IPS-15b (cell line): ENCODE measurements around the gene CAPN10.

Experiments
- H3K27me3 ChIP-seq: one replicate; pipeline ENCODE4 v1.6.1; 2013; ENCODE audit warnings: low read length; ENCODE audit not compliant: control insufficient read depth, insufficient read depth
- H3K36me3 ChIP-seq: one replicate; pipeline ENCODE4 v1.6.1; 2013; ENCODE audit warnings: low read length; ENCODE audit not compliant: control insufficient read depth, insufficient read depth
- H3K4me1 ChIP-seq: one replicate; pipeline ENCODE4 v1.6.1; 2013; ENCODE audit warnings: mild to moderate bottlenecking, low read length; ENCODE audit not compliant: control insufficient read depth, insufficient read depth
- H3K4me3 ChIP-seq: one replicate; pipeline ENCODE4 v1.5.1; 2013; ENCODE audit warnings: low read depth, low read length
- H3K9ac ChIP-seq: one replicate; pipeline ENCODE4 v1.6.1; 2013; ENCODE audit warnings: low read depth, mild to moderate bottlenecking, low read length
- H3K9me3 ChIP-seq: one replicate; pipeline ENCODE4 v1.6.1; 2013; ENCODE audit warnings: mild to moderate bottlenecking, low read length; ENCODE audit not compliant: control insufficient read depth, insufficient read depth

CAPN10 gene

DNA sequence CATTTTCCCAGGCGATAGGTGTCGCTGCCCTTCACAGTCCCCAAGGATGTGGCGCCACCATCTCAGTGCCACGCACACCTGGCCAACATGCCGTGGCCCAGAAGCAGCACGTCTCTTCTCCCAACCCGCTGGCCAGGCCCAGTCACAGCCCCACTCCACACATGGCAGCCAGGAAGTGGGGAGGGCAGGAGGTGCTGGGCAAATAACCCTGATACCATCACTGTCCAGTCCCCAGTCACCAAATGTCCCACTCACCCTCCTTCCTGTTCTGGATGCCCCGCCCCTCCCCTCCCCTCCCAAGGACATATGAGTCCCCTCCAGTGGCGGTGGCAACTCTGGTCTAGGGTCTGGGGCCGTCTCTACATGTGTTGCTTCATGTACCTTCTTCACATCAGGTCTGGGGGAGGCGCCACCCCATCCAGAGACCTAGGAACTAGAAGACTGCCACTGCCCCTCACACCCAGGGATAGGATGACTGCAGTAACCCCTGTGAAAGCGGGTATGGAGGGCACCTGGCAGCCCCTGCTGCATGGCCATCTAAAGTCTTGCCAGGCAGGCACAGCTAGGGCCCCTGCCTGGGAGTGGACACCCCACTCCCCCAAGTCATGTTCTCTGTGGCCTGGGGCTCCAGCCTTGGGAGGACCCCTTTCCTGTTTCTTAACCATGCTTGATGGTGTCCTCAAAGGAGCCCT is 7.3 kb upstream of the CAPN10 start:
- Histone ChIP-seq H3K36me3 (no peaks in the 10 kb centered on the region), H3K9ac (no peak overlapping the region), H3K9me3 (no peaks in the 10 kb centered on the region), H3K27me3 (no peaks in the 10 kb centered on the region), H3K4me1 (peaks cover 3% of the 10 kb centered on the region), H3K4me3 (no peak overlapping the region)

DNA sequence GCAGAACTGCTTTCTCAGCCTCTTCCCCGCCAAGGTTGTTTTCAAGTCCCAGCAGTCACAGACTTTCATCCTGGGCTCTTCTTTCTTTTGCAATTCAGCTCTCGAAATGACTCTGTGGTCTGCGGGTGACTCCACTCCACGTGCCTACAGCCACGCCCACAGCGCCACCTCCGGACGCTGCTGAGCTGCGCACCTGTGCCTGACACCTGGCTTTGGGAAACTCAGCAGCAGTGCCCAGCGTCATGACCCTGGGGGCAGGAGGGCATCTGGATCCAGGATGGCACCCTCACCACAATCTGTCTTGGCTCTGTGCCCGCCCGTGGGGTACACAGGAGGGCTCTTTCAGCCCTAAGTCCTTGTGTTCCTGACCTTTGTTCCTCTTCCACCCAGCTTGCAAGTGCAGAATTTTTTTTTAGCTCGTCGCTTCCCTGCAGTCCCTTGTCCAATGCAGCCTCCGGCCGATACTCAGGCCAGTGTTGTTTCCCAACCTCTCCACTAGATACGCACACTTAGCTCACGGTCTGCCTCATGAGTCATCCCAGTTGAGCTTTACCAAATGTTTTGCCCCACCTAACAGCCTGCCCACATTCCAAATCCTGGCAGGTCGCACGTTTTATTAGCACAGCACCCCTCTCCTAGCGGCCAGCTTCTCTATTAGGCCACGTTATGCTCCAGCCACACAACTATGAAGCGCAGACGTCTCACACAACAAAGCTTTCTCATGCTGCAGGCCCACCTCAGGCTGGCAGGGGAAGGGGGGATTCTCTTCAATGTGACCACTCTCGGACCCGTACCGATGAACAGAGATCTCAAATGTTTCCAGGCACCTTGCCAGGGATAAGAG is 6.5 kb upstream of the CAPN10 start:
- Histone ChIP-seq H3K4me3 (no peak overlapping the region), H3K9ac (no peak overlapping the region), H3K27me3 (no peaks in the 10 kb centered on the region), H3K9me3 (no peaks in the 10 kb centered on the region), H3K36me3 (no peaks in the 10 kb centered on the region), H3K4me1 (peaks cover 9% of the 10 kb centered on the region)

DNA sequence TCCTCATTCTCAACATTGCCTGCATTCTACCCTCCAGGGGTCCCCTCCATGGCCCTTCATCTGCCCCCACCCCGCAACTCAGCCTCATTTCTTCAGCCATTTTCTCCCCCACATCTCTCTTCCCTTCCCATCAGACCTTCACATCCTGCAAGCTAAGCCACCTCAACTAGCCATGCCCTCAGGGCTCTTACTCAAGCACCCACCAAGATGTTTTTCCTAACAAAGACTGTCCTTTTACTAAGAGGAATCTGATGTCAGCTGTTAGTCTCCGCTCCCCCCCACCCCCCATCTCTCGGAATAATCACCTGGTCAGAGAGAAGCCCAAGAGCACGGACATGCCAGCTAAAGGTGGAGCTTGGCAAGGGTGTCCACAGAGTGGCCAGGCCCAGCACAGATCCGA is 4.7 kb upstream of the CAPN10 start:
- Histone ChIP-seq H3K9ac (no peak overlapping the region), H3K4me3 (no peak overlapping the region), H3K4me1 (peaks cover 14% of the 10 kb centered on the region), H3K9me3 (no peaks in the 10 kb centered on the region), H3K36me3 (no peaks in the 10 kb centered on the region), H3K27me3 (no peaks in the 10 kb centered on the region)

DNA sequence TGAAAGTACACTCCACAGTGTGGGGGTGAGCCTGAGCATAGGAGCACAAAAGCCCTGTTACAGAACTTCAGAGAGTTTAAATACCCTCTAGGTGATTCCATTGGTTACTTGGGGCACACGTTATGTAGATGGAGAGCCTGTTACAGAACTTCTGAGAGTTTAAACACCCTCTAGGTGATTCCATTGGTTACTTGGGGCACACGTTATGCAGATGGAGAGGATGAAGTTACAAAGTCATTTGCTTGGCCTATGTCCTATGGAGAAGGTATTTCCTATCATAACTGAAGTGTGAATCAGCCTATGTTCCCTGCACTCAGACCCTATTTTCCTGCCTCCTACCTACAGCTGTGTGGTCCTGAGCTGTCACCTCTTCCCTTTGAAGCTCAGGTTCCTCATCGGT is 3.8 kb upstream of the CAPN10 start:
- no peaks in the 10 kb centered on the region for H3K9me3 ChIP-seq
- no peaks in the 10 kb centered on the region for H3K36me3 ChIP-seq
- H3K27me3 ChIP-seq: no peaks in the 10 kb centered on the region
- peaks cover 14% of the 10 kb centered on the region for H3K4me1 ChIP-seq
- no peak overlapping the region for H3K4me3 ChIP-seq
- H3K9ac ChIP-seq: no peak overlapping the region

DNA sequence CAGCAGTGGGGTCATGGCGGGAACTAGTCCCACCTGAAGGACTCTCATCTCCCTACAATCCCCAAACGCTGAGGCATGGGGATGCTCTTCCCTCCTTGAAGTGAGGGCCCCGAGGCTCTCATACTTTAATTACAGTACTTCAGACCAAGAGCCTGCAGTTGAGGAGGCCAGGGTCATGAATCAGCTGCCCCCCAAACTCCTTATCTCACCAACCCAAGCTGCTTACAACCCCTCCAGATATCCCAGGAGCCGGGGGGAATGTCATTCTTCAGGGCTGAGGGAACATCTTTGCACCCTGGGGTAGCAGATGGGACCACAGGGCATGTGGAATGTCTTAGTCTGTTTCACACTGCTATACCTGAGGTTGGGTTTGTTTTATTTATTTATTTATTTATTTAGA is 2.8 kb upstream of the CAPN10 start:
- H3K4me1 ChIP-seq: peaks cover 14% of the 10 kb centered on the region
- H3K9me3 ChIP-seq: no peaks in the 10 kb centered on the region
- no peak overlapping the region for H3K9ac ChIP-seq
- no peaks in the 10 kb centered on the region for H3K36me3 ChIP-seq
- H3K4me3 ChIP-seq: no peak overlapping the region
- no peaks in the 10 kb centered on the region for H3K27me3 ChIP-seq

DNA sequence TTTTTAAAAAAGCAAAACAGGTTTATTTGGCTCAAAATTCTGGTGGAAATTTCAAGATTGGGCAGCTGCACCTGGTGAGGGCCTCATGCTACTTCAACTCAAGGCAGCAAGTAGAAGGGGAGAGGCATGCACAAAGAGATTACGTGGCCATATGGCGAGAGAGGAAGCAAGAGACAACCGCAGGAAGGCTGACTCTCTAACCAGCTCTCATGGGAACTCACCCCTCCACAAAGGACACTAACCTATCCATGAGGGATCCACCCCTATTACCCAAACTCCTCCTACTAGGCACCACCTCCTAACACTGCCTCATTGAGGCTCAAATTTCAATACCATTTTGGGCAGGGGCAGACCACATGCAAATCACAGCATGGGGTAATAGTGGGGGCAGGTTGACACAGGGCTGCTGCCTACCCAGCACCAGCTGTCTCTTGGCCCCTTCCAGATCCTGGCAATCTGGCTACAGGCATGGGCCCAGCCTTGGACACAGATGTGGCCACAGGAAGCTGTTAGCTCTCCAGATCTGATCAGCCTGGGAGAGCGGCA is 2.0 kb upstream of the CAPN10 start:
- no peak overlapping the region for H3K9ac ChIP-seq
- no peaks in the 10 kb centered on the region for H3K27me3 ChIP-seq
- no peaks in the 10 kb centered on the region for H3K9me3 ChIP-seq
- no peak overlapping the region for H3K4me3 ChIP-seq
- H3K4me1 ChIP-seq: peaks cover 14% of the 10 kb centered on the region
- no peaks in the 10 kb centered on the region for H3K36me3 ChIP-seq

DNA sequence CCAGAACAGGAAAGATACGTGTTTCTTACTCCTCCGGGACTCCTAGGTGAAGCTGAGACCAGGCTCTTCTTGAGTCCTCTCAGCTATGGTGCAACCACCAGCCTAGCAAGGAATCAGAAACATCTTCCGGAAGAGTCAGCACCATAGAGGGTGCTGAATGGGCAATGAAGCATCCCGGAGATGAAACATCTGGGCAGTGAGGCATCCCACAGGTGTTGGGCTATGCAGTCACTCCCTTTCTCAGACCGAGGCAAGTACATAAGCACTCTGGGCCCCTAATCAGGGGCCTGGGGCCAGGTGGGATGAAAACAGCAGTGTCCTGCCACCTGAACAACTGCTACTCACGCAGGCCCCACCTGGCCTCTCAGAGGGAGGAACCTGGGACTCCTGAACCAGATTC is 1.4 kb upstream of the CAPN10 start:
- no peak overlapping the region for H3K9ac ChIP-seq
- H3K36me3 ChIP-seq: no peaks in the 10 kb centered on the region
- H3K27me3 ChIP-seq: no peaks in the 10 kb centered on the region
- no peaks in the 10 kb centered on the region for H3K9me3 ChIP-seq
- peaks cover 14% of the 10 kb centered on the region for H3K4me1 ChIP-seq
- peak overlapping the region; percentile 98 for H3K4me3 ChIP-seq

DNA sequence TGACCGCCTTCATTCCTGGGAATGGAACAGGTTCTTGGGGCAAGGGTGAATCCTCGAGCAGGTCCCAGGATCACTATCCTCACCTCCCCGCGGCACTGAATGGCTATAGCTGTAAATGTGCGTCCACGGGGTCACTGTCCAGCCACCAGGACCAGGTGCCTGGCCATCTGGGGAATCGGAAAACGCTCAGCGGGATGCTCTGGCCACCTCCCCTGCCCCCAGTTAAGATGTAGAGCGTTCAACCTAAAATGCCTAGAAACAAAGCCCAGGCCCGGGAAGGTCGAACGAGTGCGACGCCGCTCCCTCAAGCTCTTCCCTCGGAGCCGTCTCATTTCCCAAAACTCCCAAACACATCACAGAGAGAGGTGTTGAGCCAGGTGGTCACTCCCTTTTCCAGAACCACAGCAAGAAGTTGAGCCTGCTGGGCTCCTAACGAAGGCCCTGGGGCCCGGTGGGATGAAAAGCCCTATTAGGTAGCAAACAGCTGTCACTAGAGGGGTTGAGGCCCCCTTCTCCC is 795 bp upstream of the CAPN10 start:
- peaks cover 14% of the 10 kb centered on the region for H3K4me1 ChIP-seq
- no peaks in the 10 kb centered on the region for H3K27me3 ChIP-seq
- H3K9ac ChIP-seq: peak overlapping the region; percentile 83
- no peaks in the 10 kb centered on the region for H3K9me3 ChIP-seq
- peak overlapping the region; percentile 98 for H3K4me3 ChIP-seq
- H3K36me3 ChIP-seq: peaks cover under 1% of the 10 kb centered on the region

DNA sequence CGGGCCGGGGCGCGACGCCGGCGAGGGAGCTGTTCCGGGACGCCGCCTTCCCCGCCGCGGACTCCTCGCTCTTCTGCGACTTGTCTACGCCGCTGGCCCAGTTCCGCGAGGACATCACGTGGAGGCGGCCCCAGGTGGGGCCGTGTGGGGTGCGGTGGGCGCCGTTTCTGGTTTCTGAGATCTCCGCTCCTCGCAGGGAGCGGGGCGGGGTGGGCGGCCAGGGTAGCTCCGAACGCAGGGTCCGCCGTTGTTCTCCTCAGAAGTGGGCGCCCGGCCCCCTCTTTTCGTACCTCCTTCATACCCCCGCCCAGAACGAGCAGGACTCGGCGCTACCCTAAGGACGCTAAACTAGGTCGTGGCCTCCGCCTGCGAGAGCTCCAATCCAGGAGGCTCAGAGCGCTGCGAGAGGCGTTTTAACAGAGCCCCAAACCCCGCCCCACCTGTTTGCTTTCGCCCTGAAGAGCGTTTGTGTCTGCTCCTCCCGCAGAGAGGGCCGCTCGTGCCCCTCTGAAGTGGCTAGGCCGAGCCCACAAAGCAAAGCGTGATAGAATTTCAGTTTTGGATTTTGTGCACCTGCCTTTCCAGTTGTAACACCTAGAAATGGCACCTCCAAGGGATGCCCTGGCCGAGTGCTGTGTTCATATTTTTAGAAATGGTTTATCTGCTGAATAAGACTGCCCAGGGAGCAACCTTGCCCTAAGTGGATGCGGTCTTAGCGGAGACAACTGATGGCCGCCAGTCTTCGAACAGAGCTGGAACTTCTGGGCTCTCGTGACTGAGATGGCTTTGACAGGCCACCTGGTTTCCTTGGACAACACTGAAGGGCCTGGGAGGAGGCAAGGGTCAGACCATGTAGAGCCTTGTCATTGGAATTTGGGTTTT is 626 bp downstream of the CAPN10 start:
- H3K27me3 ChIP-seq: no peaks in the 10 kb centered on the region

DNA sequence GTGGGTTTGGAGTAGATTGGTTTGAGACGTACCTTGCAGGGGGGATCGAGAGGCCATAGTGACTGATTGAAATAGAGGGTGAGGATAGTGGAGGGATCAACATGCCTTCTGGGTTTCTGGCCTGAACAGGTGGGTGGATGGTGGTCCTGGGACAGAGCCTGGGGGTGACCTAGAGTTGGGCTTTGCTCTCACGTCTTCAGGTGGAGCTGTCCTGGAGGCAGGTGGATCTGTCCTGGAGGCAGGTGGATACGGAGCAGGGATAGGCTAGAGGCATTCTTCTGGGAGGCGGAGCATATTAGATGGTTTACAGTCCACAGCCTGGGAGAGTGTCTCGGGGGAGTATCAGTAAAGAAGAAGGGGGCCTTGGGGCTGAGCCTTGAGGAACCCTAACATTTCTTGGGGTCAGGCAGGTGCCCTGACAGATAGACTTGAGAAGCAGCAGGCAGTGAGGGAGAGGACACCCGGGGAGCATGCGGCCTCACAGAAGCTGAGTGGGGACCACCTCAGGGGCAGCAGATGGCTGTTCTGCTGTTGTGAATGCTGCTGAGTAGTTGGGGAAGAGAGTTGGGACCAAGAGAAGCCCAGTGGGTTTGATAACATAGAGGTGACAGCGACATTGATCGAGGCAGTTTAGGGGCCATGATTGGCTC is 1.6 kb downstream of the CAPN10 start:
- Histone ChIP-seq H3K9ac (no peak overlapping the region), H3K36me3 (peaks cover 8% of the 10 kb centered on the region), H3K4me3 (peak overlapping the region; percentile 98), H3K4me1 (peaks cover 11% of the 10 kb centered on the region), H3K9me3 (no peaks in the 10 kb centered on the region), H3K27me3 (no peaks in the 10 kb centered on the region)

More for the DNA sequence above, 626 bp downstream of the CAPN10 start:
- H3K4me1 ChIP-seq: peaks cover 13% of the 10 kb centered on the region
- peaks cover 8% of the 10 kb centered on the region for H3K36me3 ChIP-seq
- H3K4me3 ChIP-seq: peak overlapping the region; percentile 98
- H3K9me3 ChIP-seq: no peaks in the 10 kb centered on the region
- H3K9ac ChIP-seq: peak overlapping the region; percentile 60

DNA sequence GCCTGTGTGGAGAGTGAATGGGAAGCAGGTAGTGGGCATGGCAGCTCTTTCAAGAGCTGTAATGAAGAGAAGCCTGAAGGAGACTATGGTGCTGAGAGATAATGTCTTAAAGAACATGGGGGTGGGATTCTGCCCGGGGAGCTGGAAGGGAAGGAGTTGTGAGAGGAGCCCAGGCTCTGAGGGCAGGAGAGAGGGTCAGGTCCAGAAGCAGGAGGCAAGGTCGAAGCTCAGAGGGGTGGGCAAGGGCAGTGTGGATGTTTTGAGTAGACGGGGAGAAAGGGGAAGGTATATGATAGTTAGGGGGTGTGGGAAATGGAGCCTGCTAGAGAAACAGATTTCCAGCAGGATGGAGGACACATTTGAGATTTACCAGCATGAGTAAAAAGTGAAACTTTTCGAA is 2.1 kb downstream of the CAPN10 start:
- no peaks in the 10 kb centered on the region for H3K27me3 ChIP-seq
- peaks cover 9% of the 10 kb centered on the region for H3K36me3 ChIP-seq
- H3K4me1 ChIP-seq: peaks cover 11% of the 10 kb centered on the region
- no peaks in the 10 kb centered on the region for H3K9me3 ChIP-seq
- H3K4me3 ChIP-seq: no peak overlapping the region
- H3K9ac ChIP-seq: no peak overlapping the region
